Endometrial microvascular endothelial cells (primary cell): ENCODE data around the gene NUDT7. TPM values are rescaled to one million over a fixed set of nuclear protein-coding genes. Genes with fewer than 3 reads are reported as not detected.

Experiments used
- total RNA-seq: library from RNA; depleted of rRNA; stranded (reverse); fragments of >200 nt; gene quantifications from one replicate; pipeline ENCODE4 v1.2.3, GENCODE V29; 2015; ENCODE audit errors: inconsistent ontology term

The NUDT7 gene
- total RNA-seq, 1 donor from 2014 or later = 5.5 TPM

Other genes with a start within 250 kb of the NUDT7 start
- gene VAT1L, start 66.0 kb downstream of the NUDT7 start, total RNA-seq = 9.8 TPM